GM08714 (cell line): ENCODE measurements around the gene FNDC8.
"Not testable (repeated sequence)": the region's sequence is repeated elsewhere in the genome, so short reads cannot be mapped to it uniquely, and the experiment has no call there.

Experiments used
- H3K4me3 ChIP-seq: fragments of 200-500 bp; sonication (Bioruptor generic); 2 replicates; pipeline ENCODE4 v1.5.1; 2014; ENCODE audit warnings: mild to moderate bottlenecking, low read length, inconsistent platforms
- ZNF274 ChIP-seq: IDR thresholded peaks from 2 replicates; pipeline ENCODE4 v1.6.1; 2012; ENCODE audit warnings: mild to moderate bottlenecking, low read depth, low read length

The FNDC8 gene

GRCh38 chr17:35087731-35088355 is 33.6 kb upstream of the FNDC8 start:
- TF ChIP-seq ZNF274: no peak
- peak overlapping the region; percentile 87 for H3K4me3 ChIP-seq

GRCh38 chr17:35088356-35088880 is 33.0 kb upstream of the FNDC8 start:
- peak overlapping the region; percentile 87 for H3K4me3 ChIP-seq
- TF ChIP-seq ZNF274: no peak

- TF ChIP-seq ZNF274: no peak
- H3K4me3 ChIP-seq: peak overlapping the region; percentile 87
Observed at GRCh38 chr17:35088881-35089585, 32.4 kb upstream of the FNDC8 start.

- TF ChIP-seq ZNF274: no peak
Observed at GRCh38 chr17:35089586-35090296, 31.7 kb upstream of the FNDC8 start.

GRCh38 chr17:35090707-35091106 is 30.7 kb upstream of the FNDC8 start:
- not testable (repeated sequence) for H3K4me3 ChIP-seq

More at GRCh38 chr17:35089586-35090296, 31.7 kb upstream of the FNDC8 start:
- H3K4me3 ChIP-seq: peak overlapping the region; percentile 36; the same call in 1 of the 2 replicates

- no peak overlapping the region for H3K4me3 ChIP-seq
- TF ChIP-seq ZNF274: no peak
Observed at GRCh38 chr17:35094902-35095301, 26.5 kb upstream of the FNDC8 start.

- no peak for TF ChIP-seq ZNF274
Observed at GRCh38 chr17:35095741-35096140, 25.7 kb upstream of the FNDC8 start.

GRCh38 chr17:35097776-35098175 is 23.6 kb upstream of the FNDC8 start:
- TF ChIP-seq ZNF274: no peak
- no peak overlapping the region for H3K4me3 ChIP-seq

More at GRCh38 chr17:35095741-35096140, 25.7 kb upstream of the FNDC8 start:
- H3K4me3 ChIP-seq: no peak overlapping the region

GRCh38 chr17:35099908-35100307 is 21.5 kb upstream of the FNDC8 start:
- no peak for TF ChIP-seq ZNF274
- no peak overlapping the region for H3K4me3 ChIP-seq

- TF ChIP-seq ZNF274: no peak
- H3K4me3 ChIP-seq: no peak overlapping the region
Observed at GRCh38 chr17:35101036-35101435, 20.4 kb upstream of the FNDC8 start.

- H3K4me3 ChIP-seq: no peak overlapping the region
- no peak for TF ChIP-seq ZNF274
Observed at GRCh38 chr17:35101725-35102124, 19.7 kb upstream of the FNDC8 start.

GRCh38 chr17:35103271-35103670 is 18.1 kb upstream of the FNDC8 start:
- TF ChIP-seq ZNF274: no peak

GRCh38 chr17:35104844-35105450 is 16.5 kb upstream of the FNDC8 start:
- no peak overlapping the region for H3K4me3 ChIP-seq
- no peak for TF ChIP-seq ZNF274

More at GRCh38 chr17:35103271-35103670, 18.1 kb upstream of the FNDC8 start:
- H3K4me3 ChIP-seq: no peak overlapping the region

GRCh38 chr17:35110791-35111190 is 10.6 kb upstream of the FNDC8 start:
- not testable (repeated sequence) for H3K4me3 ChIP-seq
